Upper lobe of right lung (tissue), 1 donor: ENCODE measurements around the gene DNASE1L1. TPM values are rescaled to one million over a fixed set of nuclear protein-coding genes. Genes with fewer than 3 reads are reported as not detected.
"Not testable (repeated sequence)": the region's sequence is repeated elsewhere in the genome, so short reads cannot be mapped to it uniquely, and the experiment has no call there.

Experiments
- ATAC-seq: fragments of 200-7000 bp; cut with Tn5 transposase; one replicate; pipeline ENCODE4 v1.9.1; 2020; ENCODE audit warnings: mild to moderate bottlenecking, moderate library complexity
- DNase-seq: peaks from one replicate; pipeline ENCODE4 v3.0.0-alpha.2; 2020
- H3K27ac ChIP-seq: fragments of 200-600 bp; one replicate; pipeline ENCODE4 v1.8.0; 2022
- H3K27me3 ChIP-seq: fragments of 200-600 bp; one replicate; pipeline ENCODE4 v1.8.0; 2022; ENCODE audit warnings: mild to moderate bottlenecking
- H3K36me3 ChIP-seq: fragments of 200-600 bp; one replicate; pipeline ENCODE4 v1.8.0; 2022
- H3K4me1 ChIP-seq: fragments of 200-600 bp; one replicate; pipeline ENCODE4 v1.8.0; 2022
- H3K4me3 ChIP-seq: fragments of 200-600 bp; one replicate; pipeline ENCODE4 v1.8.0; 2022; ENCODE audit warnings: mild to moderate bottlenecking
- H3K9me3 ChIP-seq: fragments of 200-600 bp; one replicate; pipeline ENCODE4 v1.8.0; 2022
- intact Hi-C: fragments of 100-400 bp; cut with DNase I; formaldehyde crosslinking; loops from one replicate; pipeline ENCODE4 v1.11.0; 2022
- total RNA-seq: library from RNA; stranded (reverse); fragmentation: NEBNext Ultra II Directional; extraction: Animal tissue kit (Norgen Biotek cat#: 25700); gene quantifications from one replicate; pipeline ENCODE4 v1.2.1, GENCODE V29; 2021
- TF ChIP-seq, protein P1 (sequence below): fragments of 200-600 bp; IDR thresholded peaks from one replicate; pipeline ENCODE4 v1.8.0; 2022; ENCODE audit warnings: antibody characterized with exemption
- donor health status: DM: no; HTN: yes; CAD: no; lungs with severe emphysema.

The DNASE1L1 gene
- total RNA-seq, 1 donor from 2014 or later = 37.1 TPM

GRCh38 chrX:154401918-154402621 is 7.0 kb downstream of the DNASE1L1 start:
- H3K27ac ChIP-seq = no peak overlapping the region
- no peak for ATAC-seq
- peaks cover 15% of the 10 kb centered on the region for H3K36me3 ChIP-seq
- TF ChIP-seq, protein P1, sequence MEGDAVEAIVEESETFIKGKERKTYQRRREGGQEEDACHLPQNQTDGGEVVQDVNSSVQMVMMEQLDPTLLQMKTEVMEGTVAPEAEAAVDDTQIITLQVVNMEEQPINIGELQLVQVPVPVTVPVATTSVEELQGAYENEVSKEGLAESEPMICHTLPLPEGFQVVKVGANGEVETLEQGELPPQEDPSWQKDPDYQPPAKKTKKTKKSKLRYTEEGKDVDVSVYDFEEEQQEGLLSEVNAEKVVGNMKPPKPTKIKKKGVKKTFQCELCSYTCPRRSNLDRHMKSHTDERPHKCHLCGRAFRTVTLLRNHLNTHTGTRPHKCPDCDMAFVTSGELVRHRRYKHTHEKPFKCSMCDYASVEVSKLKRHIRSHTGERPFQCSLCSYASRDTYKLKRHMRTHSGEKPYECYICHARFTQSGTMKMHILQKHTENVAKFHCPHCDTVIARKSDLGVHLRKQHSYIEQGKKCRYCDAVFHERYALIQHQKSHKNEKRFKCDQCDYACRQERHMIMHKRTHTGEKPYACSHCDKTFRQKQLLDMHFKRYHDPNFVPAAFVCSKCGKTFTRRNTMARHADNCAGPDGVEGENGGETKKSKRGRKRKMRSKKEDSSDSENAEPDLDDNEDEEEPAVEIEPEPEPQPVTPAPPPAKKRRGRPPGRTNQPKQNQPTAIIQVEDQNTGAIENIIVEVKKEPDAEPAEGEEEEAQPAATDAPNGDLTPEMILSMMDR = no peak
- peaks cover 3% of the 10 kb centered on the region for H3K4me1 ChIP-seq
- no peak overlapping the region for H3K4me3 ChIP-seq
- no peak for DNase-seq
- intact Hi-C loops = no loop called here
- no peaks in the 10 kb centered on the region for H3K9me3 ChIP-seq
- no peaks in the 10 kb centered on the region for H3K27me3 ChIP-seq

GRCh38 chrX:154401045-154401799 is 7.8 kb downstream of the DNASE1L1 start:
- intact Hi-C loops = no loop called here
- H3K4me1 ChIP-seq = peaks cover 3% of the 10 kb centered on the region
- no peak overlapping the region for H3K27ac ChIP-seq
- H3K27me3 ChIP-seq = no peaks in the 10 kb centered on the region
- DNase-seq = no peak
- no peaks in the 10 kb centered on the region for H3K9me3 ChIP-seq
- H3K4me3 ChIP-seq = no peak overlapping the region
- TF ChIP-seq, protein P1 = no peak
- H3K36me3 ChIP-seq = peaks cover 15% of the 10 kb centered on the region
- no peak for ATAC-seq

- DNase-seq, H3K27ac ChIP-seq, intact Hi-C loops, H3K9me3 ChIP-seq, H3K4me1 ChIP-seq, H3K27me3 ChIP-seq, ATAC-seq: not testable (repeated sequence)
- H3K4me3 ChIP-seq = peak overlapping the region; percentile 71
- peaks cover 15% of the 10 kb centered on the region for H3K36me3 ChIP-seq
These were observed 8.7 kb downstream of the DNASE1L1 start for GRCh38 chrX:154400369-154400817.

GRCh38 chrX:154399527-154400368 is 9.3 kb downstream of the DNASE1L1 start:
- Histone ChIP-seq H3K27me3 (no peaks in the 10 kb centered on the region), H3K9me3 (no peaks in the 10 kb centered on the region), H3K4me3 (peak overlapping the region; percentile 71), H3K4me1 (peaks cover 3% of the 10 kb centered on the region), H3K36me3 (peaks cover 15% of the 10 kb centered on the region), H3K27ac (peak overlapping the region; percentile 98)
- ATAC-seq = no peak
- intact Hi-C loops = no loop called here
- TF ChIP-seq, protein P1 = no peak
- DNase-seq = no peak

- intact Hi-C loops = no loop called here
These were observed 10.2 kb downstream of the DNASE1L1 start for GRCh38 chrX:154398668-154399526.

More at GRCh38 chrX:154398668-154399526, 10.2 kb downstream of the DNASE1L1 start:
- peak; percentile 91 for DNase-seq
- peaks cover 3% of the 10 kb centered on the region for H3K4me1 ChIP-seq
- TF ChIP-seq, protein P1 = peak; percentile 75
- peak overlapping the region; percentile 71 for H3K4me3 ChIP-seq
- H3K36me3 ChIP-seq = peaks cover 15% of the 10 kb centered on the region
- peak overlapping the region; percentile 98 for H3K27ac ChIP-seq
- no peaks in the 10 kb centered on the region for H3K27me3 ChIP-seq
- H3K9me3 ChIP-seq = no peaks in the 10 kb centered on the region
- ATAC-seq = peak; percentile 70
